GM03348 (cell line): ENCODE results near the gene TAF4.

ENCODE experiments used
- DNase-seq: peaks from one replicate; pipeline ENCODE4 v3.0.0; 2012; ENCODE audit warnings: low spot score

Gene TAF4

GRCh38 chr20:61932199-61932592 is 133.5 kb downstream of the TAF4 start:
- no peak for DNase-seq

- no peak for DNase-seq
Observed at GRCh38 chr20:61931476-61932198, 134.0 kb downstream of the TAF4 start.

- no peak for DNase-seq
Observed at GRCh38 chr20:61930776-61931475, 134.8 kb downstream of the TAF4 start.

- DNase-seq, result no peak
Observed at GRCh38 chr20:61929971-61930666, 135.6 kb downstream of the TAF4 start.

- DNase-seq, result no peak
Observed at GRCh38 chr20:61929561-61929960, 136.1 kb downstream of the TAF4 start.

GRCh38 chr20:61927826-61928541 is 137.7 kb downstream of the TAF4 start:
- no peak for DNase-seq

- no peak for DNase-seq
Observed at GRCh38 chr20:61927193-61927825, 138.4 kb downstream of the TAF4 start.

- DNase-seq, result no peak
Observed at GRCh38 chr20:61926796-61927192, 138.9 kb downstream of the TAF4 start.

- DNase-seq, result no peak
Observed at GRCh38 chr20:61926253-61926613, 139.4 kb downstream of the TAF4 start.

GRCh38 chr20:61925555-61926252 is 140.0 kb downstream of the TAF4 start:
- DNase-seq, result no peak

GRCh38 chr20:61924858-61925554 is 140.7 kb downstream of the TAF4 start:
- no peak for DNase-seq
